Breast epithelium (tissue), 4 donors: ENCODE measurements around the gene ARHGAP15. TPM values are rescaled to one million over a fixed set of nuclear protein-coding genes. Genes with fewer than 3 reads are reported as not detected.

Experiments used
- DNase-seq, 2 donors: peaks; one replicate each; pipeline ENCODE4 v3.0.0-alpha.2; 2019; ENCODE audit warnings: low spot score in 2 of 2
- H3K27ac ChIP-seq, 2 donors: fragments of 200-600 bp; sonication (generic) in 1 of 2; one replicate each; pipeline ENCODE4 v1.5.1; 2016 to 2019; ENCODE audit warnings: mild to moderate bottlenecking in 1 of 2
- H3K27me3 ChIP-seq, 2 donors: fragments of 200-600 bp; sonication (generic) in 1 of 2; one replicate each; pipeline versions ENCODE4 v1.5.1 to v1.6.0; 2017 to 2019; ENCODE audit warnings: control low read depth in 1 of 2, mild to moderate bottlenecking in 1 of 2
- H3K36me3 ChIP-seq: fragments of 200-600 bp; one replicate; pipeline ENCODE4 v1.5.1; 2019
- H3K4me1 ChIP-seq, 2 donors: fragments of 200-600 bp; sonication (generic); one replicate each; pipeline ENCODE4 v1.5.1; 2016 to 2019; ENCODE audit warnings: control low read depth in 1 of 2
- H3K4me3 ChIP-seq, 3 donors: fragments of 200-600 bp; sonication (generic); 1 replicate in 2 of 3; 2 replicates in 1 of 3; pipeline ENCODE4 v1.5.1; 2016 to 2019; ENCODE audit warnings: mild to moderate bottlenecking in 3 of 3, moderate library complexity in 2 of 3
- H3K9me3 ChIP-seq, 2 donors: fragments of 200-600 bp; sonication (generic) in 1 of 2; one replicate each; pipeline ENCODE4 v1.5.1; 2016 to 2019; ENCODE audit warnings: control low read depth in 1 of 2
- POLR2A ChIP-seq: fragments of 450-650 bp; IDR thresholded peaks from one replicate; pipeline ENCODE4 v1.6.1; 2016; ENCODE audit warnings: antibody characterized with exemption, mild to moderate bottlenecking, moderate library complexity
- POLR2AphosphoS5 ChIP-seq, 3 donors: sonication (generic); formaldehyde crosslinking; IDR thresholded peaks; one replicate each; pipeline ENCODE4 v1.6.1; 2017; ENCODE audit warnings: antibody characterized with exemption in 3 of 3
- intact Hi-C: fragments of 100-400 bp; cut with DNase I; formaldehyde crosslinking; loops from one replicate; pipeline ENCODE4 v1.15.1; 2023; ENCODE audit warnings: low total_unique reads
- total RNA-seq, 3 donors: library from RNA; depleted of rRNA; stranded (reverse); fragments of >200 nt; gene quantifications; one replicate each; pipeline ENCODE4 v1.1.0, GENCODE V29; 2016
- TF ChIP-seq, protein P1 (sequence below), 3 donors: fragments of 450-650 bp; IDR thresholded peaks; one replicate each; pipeline ENCODE4 v1.5.1; 2016 to 2017; ENCODE audit warnings: antibody characterized with exemption in 3 of 3, mild to moderate bottlenecking in 3 of 3, moderate library complexity in 3 of 3

ARHGAP15 gene
- total RNA-seq, 3 donors from 2014 or later = 8.9 to 13.4 (median 10.7) TPM

GRCh38 chr2:143177096-143177786, 48.0 kb downstream of the ARHGAP15 start:
- H3K4me3 ChIP-seq = peak overlapping the region in 1 of 3 donors; percentile 10
- no peaks in the 10 kb centered on the region for H3K4me1 ChIP-seq
- intact Hi-C loops = no loop called here
- peaks cover 0 to 16% of the 10 kb centered on the region in 2 donors for H3K9me3 ChIP-seq
- no peaks in the 10 kb centered on the region for H3K27me3 ChIP-seq
- H3K27ac ChIP-seq = peak overlapping the region in 1 of 2 donors; percentile 9
- TF ChIP-seq, protein P1, sequence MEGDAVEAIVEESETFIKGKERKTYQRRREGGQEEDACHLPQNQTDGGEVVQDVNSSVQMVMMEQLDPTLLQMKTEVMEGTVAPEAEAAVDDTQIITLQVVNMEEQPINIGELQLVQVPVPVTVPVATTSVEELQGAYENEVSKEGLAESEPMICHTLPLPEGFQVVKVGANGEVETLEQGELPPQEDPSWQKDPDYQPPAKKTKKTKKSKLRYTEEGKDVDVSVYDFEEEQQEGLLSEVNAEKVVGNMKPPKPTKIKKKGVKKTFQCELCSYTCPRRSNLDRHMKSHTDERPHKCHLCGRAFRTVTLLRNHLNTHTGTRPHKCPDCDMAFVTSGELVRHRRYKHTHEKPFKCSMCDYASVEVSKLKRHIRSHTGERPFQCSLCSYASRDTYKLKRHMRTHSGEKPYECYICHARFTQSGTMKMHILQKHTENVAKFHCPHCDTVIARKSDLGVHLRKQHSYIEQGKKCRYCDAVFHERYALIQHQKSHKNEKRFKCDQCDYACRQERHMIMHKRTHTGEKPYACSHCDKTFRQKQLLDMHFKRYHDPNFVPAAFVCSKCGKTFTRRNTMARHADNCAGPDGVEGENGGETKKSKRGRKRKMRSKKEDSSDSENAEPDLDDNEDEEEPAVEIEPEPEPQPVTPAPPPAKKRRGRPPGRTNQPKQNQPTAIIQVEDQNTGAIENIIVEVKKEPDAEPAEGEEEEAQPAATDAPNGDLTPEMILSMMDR (IDR thresholded peaks at IDR 0.05) = no peak
- TF ChIP-seq POLR2A = no peak
- TF ChIP-seq POLR2AphosphoS5 (IDR thresholded peaks at IDR 0.05) = no peak
- no peak for DNase-seq
- no peaks in the 10 kb centered on the region for H3K36me3 ChIP-seq

DNA sequence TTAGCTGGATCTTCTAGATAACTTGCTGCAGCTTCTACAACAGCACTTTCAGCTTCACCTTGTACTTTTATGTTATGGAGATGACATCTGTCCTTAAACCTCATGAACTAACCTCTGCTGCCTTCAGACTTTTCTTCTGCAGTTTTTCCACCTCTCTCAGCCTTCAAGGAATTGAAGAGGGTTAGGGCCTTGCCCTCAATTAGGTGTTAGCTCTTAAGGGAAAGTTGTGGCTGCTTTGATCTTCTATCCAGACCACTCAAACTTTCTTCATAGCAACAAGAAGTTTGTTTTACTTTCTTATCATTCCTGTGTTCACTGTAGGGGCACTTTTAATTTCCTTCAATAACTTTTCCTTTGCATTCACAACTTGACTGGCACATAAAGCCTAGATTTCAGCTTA, 52.3 kb downstream of the ARHGAP15 start:
- H3K27ac ChIP-seq = no peak overlapping the region
- intact Hi-C loops = no loop called here
- peaks cover 0 to 16% of the 10 kb centered on the region in 2 donors for H3K9me3 ChIP-seq
- no peak for DNase-seq
- H3K4me1 ChIP-seq = no peaks in the 10 kb centered on the region
- no peak overlapping the region for H3K4me3 ChIP-seq
- no peaks in the 10 kb centered on the region for H3K27me3 ChIP-seq
- TF ChIP-seq, protein P1 (IDR thresholded peaks at IDR 0.05) = no peak
- no peak for TF ChIP-seq POLR2AphosphoS5 (IDR thresholded peaks at IDR 0.05)
- TF ChIP-seq POLR2A = no peak
- no peaks in the 10 kb centered on the region for H3K36me3 ChIP-seq

DNA sequence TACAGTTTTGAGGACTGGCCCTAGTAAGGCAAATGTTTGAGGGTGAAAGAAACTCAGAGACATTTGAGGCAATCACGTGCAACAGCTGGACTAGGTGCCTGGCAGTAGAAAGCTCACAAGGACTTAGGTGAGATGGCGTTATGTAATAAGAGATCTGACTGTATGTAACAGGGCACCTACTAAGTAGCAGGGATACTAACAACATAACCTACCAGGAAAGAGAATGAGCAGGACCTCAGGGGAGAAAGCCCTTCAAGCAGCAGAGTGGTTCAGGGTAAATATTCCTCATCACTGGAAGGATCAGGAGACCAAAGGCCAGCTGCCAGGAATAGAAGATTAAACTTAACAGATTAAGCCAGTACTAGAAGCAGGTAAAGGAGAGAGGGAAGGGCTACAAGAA, 53.4 kb downstream of the ARHGAP15 start:
- intact Hi-C loops = no loop called here
- no peak for DNase-seq
- Histone ChIP-seq H3K4me1 (no peaks in the 10 kb centered on the region), H3K36me3 (no peaks in the 10 kb centered on the region), H3K9me3 (peaks cover 0 to 16% of the 10 kb centered on the region in 2 donors), H3K4me3 (no peak overlapping the region), H3K27ac (no peak overlapping the region), H3K27me3 (no peaks in the 10 kb centered on the region)
- TF ChIP-seq POLR2A (no peak), POLR2AphosphoS5 (IDR thresholded peaks at IDR 0.05) (no peak)
- TF ChIP-seq, protein P1 (IDR thresholded peaks at IDR 0.05) = no peak

DNA sequence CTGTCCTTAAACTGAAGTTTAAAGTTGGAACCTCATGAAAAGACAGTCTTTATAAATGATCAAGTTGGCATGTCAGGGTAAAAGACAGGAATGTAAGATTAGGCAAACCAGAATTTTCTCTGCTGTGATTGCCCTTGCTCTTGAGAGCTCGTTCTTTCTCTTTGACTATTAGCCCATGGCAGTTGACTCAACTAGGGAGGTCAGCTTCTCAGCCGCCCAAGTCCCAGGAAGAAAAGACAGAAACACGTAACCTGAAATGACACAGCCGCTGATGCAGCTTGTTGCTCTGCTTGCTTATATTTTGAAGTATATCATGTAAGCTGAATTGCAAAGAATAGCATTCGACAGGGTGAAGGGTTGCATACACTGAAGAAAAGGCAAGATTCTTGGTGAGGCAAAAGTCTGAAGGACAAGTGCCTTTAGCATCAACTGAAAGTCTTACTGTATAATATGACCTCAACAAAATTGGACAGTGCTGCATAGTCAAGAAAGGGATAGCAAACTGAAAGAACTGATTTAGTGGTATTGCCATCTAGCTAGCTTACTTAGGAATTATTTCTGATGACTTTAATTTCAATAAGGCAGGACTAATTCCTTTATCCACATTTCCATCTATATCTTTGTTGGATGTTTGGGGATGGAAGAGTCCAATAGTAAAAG, 54.7 kb downstream of the ARHGAP15 start:
- DNase-seq = no peak
- Histone ChIP-seq H3K4me3 (no peak overlapping the region), H3K9me3 (peaks cover 0 to 16% of the 10 kb centered on the region in 2 donors), H3K36me3 (no peaks in the 10 kb centered on the region), H3K27me3 (no peaks in the 10 kb centered on the region), H3K4me1 (no peaks in the 10 kb centered on the region), H3K27ac (no peak overlapping the region)
- TF ChIP-seq POLR2AphosphoS5 (IDR thresholded peaks at IDR 0.05) = no peak
- intact Hi-C loops = no loop called here

DNA sequence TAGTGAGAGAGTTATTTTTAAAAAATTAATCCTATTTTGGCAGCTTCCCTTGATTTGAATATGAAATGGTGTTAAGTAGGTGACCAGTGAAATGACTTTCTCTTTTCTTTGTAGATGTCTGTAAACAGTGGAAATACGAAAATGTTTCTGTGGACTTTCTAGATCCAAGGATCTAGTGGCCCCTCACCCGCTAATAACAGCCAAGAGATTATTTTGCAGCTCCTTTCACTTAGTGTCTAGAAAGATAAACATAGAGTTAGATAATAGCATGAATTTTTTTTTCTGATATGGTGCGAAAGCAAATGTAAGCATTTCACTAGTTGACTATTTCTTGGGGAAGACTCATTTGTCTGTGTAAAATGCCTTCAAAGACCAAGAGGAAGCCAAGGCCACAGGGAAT, 57.7 kb downstream of the ARHGAP15 start:
- DNase-seq = no peak
- TF ChIP-seq POLR2AphosphoS5 (IDR thresholded peaks at IDR 0.05) = no peak

GRCh38 chr2:143190431-143190830, 61.2 kb downstream of the ARHGAP15 start:
- intact Hi-C loops = no loop called here
- H3K27ac ChIP-seq = no peak overlapping the region
- H3K9me3 ChIP-seq = no peaks in the 10 kb centered on the region
- no peak for DNase-seq
- no peaks in the 10 kb centered on the region for H3K4me1 ChIP-seq
- no peak overlapping the region for H3K4me3 ChIP-seq
- TF ChIP-seq POLR2AphosphoS5 (IDR thresholded peaks at IDR 0.05) = no peak
- no peak for TF ChIP-seq POLR2A
- TF ChIP-seq, protein P1 (IDR thresholded peaks at IDR 0.05) = no peak
- no peaks in the 10 kb centered on the region for H3K36me3 ChIP-seq
- no peaks in the 10 kb centered on the region for H3K27me3 ChIP-seq

More for the DNA sequence above, 57.7 kb downstream of the ARHGAP15 start:
- H3K27ac ChIP-seq = no peak overlapping the region
- H3K4me3 ChIP-seq = no peak overlapping the region
- H3K9me3 ChIP-seq = no peaks in the 10 kb centered on the region
- H3K36me3 ChIP-seq = no peaks in the 10 kb centered on the region
- H3K27me3 ChIP-seq = no peaks in the 10 kb centered on the region
- H3K4me1 ChIP-seq = no peaks in the 10 kb centered on the region
- intact Hi-C loops = no loop called here
